CD4-positive, alpha-beta T cell treated with Interferon alpha-2 for 1 hour (primary cell): ENCODE results near the gene FBXL19.
"Not testable (repeated sequence)": the region's sequence is repeated elsewhere in the genome, so short reads cannot be mapped to it uniquely, and the experiment has no call there.

ENCODE experiments used
- DNase-seq, 2 donors: peaks; one replicate each; pipeline ENCODE4 v3.0.0-alpha.2; 2020 to 2022

The FBXL19 gene

DNA sequence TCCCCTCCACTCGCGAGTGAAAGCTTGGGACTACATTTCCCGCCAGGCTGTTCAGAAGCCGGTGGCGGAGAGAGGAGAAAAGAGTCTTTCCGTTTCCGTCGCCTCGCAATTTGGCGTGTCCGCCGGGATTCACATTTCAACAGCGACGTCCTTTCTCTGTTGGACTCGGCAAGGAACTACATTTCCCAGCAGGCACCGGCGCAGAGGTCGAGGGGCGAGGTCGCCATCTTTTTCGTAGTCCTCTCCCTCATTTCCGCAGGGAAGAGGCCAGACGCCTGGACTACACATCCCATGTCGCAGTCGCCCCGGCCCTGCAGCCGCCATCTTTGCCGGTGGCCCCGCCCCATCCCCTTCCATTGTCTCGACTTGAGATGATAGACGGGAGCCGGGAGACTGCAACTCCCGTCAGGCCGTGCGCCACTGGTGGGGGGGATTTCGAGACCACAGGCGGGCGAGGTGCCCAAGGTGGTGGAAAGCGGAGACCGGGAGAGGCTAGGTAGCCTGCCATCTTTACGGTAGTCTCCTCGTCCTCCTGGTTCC is 882 bp upstream of the FBXL19 start:
- DNase-seq = peak; percentile 100

DNA sequence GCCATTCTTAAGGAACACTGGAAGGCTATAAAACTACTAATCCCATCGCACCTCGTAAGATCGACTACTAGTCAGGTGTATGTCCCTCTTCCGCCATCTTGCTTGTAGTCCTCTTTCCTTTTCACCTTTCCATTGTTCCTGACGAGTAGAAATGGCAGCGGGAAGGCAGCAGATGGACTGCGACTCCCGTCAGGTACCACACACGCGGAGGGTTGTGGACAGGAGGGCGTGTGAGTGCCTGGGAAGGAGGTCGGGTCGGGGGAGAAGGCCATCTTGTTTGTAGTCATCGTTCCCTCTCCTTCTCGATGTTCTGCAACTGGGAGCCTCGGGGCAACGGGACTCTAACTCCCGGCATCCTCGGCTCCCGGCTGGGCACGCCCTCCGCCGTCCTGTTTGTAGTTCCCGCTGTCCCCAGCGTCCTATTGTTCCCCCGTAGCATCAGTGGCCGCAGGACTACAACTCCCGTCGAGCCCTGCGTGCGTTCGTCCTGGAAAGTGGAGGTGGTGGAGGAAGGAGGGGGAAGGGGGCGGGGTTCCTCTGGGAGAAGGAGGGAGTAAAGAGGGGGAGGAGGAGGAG is 324 bp upstream of the FBXL19 start:
- DNase-seq = peak; percentile 97 to 98

DNA sequence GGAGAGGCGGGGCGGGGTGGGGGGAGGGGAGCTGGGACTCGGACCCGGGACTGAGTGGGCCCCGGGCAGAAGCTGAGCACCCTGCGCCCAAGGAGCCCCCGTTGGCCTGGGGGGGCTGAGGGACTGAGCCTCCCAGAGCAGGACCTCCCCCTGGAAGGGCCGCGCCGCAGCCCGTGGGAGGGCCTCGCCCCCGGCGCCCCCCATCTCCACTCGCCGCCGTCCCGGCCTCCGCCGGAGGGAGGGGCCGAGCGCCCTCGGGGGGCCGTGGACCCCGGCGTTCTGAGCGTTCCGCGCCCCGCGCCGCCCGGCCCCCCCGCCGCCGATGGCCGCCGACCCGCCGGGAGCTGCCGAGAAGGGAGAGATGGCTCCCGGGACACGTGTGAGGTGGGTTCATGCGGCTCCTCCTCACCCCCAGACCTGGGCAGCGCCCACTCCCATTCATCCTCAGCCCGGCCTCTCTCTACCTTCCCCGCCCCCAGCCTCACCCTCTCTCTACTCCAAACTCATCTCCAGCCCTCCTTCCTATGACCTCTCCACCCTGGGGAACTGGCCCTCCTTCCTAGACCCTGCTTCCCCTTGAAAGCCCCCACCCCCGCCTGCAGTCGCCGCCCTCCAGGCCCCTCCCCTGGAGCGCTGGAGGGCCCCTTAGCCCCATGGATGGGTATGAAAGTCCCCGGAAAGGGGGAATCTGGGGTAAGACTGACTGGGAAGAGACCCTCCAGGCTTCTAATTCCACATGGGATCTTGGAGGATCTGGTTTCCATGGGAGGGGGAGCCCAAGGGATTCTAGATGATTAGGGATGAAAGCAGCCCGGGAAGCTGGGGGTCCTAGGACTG is 922 bp downstream of the FBXL19 start:
- no peak for DNase-seq

DNA sequence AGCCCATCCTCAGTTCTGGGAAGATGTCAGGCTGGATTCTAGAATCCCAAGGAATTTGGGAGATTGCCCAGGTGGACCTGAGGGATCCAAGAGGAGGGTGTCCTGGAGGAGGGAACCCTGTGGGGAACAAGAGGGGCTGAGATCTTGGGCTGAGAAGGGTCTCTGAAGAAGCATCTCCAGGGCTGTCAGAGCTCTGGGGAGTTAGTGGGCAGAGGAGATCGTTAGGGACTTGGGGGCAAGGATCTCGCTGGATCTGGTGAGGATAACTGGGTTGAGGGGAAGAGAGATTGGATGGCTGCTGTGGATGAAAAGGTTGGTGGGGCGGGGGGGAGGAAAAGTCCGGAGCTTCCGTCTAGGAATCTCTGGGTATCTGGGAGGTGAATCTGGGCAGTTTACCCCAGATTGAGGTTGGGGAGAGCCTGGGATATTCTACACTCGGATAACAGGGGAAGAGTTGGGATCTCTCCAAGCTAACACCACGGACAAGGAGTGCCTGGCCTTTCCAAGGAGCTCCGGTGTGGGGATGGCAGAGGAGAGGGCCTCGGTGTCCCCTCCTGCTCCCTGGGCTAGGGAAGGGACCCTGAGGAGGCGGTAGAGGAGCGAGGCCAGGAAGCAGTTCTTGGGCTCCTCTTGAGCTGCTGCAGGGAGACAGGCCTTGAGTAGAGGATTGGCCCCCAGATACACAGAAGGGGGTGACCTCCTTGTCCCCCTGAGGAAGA is 1.7 kb downstream of the FBXL19 start:
- DNase-seq = no peak

DNA sequence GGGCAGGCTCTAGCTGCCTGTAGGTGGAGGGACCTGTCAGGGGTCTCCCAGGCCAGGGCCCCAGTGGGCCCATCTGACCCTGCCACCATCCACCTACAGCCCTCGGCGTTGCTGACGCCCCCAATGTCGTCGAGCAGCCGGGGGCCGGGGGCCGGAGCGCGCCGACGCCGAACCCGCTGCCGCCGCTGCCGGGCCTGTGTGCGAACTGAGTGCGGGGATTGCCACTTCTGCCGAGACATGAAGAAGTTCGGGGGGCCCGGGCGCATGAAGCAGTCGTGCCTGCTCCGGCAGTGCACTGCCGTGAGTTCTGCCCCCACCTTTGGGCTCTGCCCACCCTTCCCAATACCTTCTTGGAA is 2.2 kb downstream of the FBXL19 start:
- no peak for DNase-seq

DNA sequence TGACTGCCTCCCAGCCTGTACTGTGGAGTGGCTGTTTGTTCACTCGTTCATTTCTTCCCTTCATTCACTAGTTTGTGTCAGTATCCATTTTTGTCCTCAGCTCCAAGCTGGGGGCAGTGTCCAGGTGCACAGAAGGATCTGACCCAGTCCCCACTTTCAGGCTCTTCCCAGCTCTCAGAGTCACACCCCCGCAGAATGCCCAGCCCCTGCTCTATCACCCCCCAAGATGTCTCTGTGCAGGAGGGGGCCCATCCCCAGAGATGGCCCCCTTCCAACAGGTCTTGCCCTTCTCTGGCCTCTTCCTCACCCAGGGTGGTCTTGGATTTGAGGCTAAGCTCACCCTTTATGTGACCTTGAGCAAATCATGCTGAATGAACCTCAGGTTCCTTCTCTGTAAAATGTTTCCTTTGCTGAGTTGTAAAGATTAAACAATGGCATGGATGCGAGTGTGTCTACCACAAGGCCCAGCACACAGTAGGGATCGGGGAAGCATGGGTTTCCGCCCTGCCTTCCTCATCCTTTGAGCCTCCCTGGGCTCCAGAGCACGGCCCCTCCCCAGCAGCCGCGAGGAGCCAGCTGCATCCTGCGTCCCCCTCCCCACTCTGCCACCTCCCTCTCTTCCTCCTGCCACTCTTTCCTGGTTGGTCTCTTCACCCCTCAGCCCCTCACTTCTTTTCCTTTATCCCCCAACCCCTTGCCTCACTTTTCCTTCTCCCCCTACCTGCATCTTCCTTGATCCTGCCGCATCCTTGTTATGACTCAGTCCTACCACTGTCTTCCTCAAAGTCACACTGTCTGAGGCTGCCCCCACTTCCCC is 2.8 kb downstream of the FBXL19 start:
- DNase-seq = no peak

DNA sequence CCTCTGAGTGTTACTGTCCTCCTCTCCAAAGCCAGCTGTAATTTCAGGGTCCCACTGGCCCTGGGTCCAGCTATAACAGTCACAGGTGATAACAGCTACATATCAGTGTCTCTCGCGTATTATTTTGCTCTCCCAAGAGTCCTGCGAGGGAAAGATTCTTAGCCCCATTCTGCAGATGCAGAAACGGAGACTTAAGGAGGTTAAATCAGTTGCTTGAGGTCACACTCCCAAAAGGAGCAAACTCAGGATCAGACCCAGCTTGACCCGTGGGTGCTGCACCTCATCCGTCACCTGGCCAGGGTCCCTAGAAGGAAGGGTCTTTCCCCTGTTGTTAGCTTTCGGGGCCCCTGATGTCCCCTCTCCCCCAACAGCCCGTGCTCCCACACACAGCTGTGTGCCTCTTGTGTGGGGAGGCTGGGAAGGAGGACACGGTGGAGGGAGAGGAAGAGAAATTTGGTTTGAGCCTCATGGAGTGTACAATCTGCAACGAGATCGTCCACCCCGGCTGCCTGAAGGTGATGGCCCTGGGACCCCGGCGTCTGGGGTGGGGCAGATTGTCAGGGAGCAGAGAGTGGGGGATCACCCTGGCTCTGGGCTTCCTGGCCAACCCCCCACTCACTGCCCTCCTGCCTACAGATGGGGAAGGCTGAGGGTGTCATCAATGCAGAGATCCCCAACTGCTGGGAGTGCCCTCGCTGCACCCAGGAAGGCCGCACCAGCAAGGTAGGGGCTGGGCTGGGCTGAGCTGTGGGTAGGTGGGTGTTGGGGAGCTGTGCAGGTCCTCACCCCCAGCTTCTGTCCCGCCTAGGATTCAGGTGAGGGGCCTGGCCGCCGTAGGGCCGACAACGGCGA is 3.8 kb downstream of the FBXL19 start:
- DNase-seq = no peak

DNA sequence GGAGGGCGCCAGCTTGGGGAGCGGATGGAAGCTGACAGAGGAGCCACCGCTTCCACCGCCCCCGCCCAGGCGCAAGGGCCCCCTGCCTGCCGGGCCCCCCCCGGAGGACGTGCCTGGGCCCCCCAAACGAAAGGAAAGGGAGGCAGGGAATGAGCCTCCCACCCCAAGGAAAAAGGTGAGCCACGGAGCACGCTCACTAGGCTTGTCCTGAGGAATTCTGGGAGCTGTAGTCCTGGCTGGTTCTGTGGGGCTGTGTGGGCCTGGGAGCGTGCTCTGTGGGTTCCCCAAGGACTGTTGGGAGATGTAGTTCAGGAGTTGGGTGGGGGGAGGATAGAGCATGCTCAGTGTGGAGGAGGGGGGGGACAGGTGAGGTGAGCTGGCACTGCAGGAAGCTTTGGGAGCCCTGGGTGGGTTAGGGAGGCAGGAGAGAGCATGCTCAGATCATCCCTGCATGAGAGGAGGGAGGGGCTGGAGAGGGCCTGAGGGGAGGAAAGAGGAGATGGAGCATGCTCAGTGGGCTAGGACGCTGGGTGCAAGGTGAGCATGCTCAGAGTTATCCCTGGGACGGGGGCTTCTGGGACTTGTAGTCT is 4.5 kb downstream of the FBXL19 start:
- DNase-seq = peak; percentile 46 to 59

DNA sequence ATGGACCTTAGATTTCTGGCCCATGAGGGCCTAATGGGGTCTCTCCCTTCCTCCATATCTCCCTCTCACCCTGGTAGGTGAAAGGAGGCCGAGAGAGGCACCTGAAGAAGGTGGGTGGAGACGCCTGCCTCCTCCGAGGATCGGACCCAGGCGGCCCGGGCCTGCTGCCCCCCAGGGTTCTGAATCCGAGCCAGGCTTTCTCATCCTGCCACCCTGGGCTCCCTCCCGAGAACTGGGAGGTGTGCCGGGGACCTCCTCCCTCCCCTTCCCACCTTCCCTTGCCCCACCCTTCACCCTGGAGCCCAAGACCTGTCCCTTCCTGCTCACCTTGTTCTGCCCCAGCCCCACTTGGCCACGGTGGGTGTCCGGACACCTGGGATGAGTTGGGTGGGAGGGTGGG is 5.0 kb downstream of the FBXL19 start:
- DNase-seq = no peak

DNA sequence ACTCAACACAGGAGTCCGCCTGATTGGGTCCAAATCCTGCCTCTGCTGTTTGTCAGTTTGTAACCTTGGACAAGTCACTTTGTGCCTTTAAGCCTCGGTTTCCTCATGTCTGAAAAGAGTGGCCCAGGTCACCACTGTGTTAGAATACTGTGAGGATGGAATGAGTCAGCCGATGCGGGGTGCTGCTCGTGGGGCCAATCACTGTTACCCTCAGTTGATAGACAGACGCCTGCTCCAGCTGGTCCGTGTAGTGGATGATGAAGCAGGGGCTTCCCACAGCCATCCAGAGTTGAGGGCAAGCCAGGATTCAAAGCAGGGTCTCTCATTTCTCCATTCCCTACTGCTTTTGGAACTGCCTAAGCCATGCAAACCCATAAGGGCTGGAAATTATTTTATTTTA is 5.8 kb downstream of the FBXL19 start:
- no peak for DNase-seq

DNA sequence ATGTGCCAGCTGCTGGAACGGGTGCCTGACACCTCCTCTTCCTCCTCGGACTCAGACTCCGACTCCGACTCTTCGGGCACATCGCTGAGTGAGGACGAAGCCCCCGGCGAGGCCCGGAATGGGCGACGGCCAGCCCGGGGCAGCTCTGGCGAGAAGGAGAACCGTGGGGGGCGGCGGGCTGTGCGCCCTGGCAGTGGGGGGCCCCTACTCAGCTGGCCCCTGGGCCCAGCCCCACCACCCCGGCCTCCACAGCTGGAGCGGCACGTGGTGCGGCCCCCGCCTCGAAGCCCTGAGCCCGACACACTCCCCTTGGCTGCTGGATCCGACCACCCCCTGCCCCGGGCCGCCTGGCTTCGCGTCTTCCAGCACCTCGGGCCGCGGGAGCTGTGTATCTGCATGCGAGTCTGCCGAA is 6.8 kb downstream of the FBXL19 start:
- no peak for DNase-seq

DNA sequence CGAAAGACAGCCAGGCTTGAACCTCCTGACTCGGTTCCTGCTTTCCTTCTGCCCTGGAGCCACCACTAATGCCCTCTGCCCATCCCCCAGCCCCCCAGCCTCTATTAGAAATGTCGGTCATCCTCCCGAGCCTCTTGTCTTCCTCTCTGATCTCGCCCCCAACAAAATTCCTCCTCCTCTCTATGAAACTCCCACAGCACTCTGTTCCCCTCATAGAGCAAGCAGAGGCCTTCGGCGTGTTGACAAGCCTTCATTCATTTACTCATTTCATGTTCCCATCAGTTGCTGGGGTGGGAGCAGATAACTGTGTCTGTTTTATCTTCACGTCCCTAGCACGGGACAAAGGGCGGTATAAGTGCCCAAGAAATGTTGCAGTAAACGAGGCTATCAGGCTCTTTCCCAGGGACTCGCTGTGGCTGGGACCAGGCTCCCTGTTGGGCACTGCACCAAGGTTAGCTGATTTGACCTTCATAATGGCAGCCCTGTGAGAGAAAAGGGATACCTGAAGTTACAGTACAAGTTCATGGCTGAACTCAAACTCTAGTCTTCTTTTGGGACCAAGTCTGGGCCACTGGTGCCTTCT is 7.8 kb downstream of the FBXL19 start:
- DNase-seq = no peak

DNA sequence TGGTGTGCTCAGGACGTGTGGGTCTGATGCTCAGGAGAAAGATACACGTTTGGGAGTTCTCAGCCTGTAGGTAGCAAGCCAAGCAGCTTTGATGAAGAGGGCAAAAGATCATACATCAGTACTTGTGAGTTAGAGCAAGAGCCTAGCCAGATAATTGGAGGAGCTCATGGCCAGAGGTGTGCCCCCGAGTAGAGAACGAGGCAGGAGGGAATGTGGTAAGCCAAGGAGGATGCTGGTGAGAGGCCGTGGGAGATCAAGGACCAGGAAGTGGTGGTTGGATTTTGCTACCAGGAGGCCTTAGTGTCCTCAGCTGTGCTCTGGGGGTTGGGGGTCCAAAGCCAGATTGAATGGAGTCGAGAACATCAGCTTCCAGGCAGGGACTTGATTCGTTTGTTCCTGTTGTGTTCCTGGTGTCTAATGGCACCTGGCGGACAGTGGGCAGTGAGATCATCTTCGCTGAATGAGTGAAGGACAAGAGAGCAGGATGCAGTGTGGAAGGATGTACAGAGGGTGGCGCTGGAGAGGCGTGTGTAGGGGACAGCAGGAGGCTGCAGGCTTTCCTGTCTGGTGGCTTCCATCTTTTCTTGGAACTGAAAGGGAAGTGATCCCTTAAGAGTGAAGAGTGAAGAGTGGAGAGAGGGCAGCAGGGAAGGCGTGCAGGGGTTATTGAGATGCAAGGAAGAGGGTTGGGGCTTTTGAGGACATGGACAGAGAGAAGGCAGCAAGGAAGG is 11.6 kb downstream of the FBXL19 start:
- peak in 1 of 2 donors; percentile 33 for DNase-seq

DNA sequence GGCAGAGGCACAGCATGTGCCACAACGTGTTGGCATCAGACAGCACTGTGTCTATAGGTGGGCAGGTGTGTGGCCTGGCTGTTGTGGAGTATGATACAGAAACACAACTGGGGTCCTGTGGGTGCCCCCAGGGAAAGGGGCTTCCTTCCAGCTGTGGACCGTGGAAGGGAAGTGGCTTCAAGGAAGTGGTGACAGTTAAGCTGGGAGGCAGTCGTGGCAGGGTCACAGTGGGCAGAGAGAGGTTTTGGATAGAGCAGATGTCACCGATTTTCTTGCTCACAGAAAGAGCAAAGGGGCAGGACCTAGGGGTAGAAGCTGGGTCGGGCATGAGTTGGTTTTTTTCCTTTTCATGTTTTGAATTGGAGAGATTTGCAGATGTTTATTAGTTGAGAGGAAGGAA is 14.3 kb downstream of the FBXL19 start:
- no peak for DNase-seq

DNA sequence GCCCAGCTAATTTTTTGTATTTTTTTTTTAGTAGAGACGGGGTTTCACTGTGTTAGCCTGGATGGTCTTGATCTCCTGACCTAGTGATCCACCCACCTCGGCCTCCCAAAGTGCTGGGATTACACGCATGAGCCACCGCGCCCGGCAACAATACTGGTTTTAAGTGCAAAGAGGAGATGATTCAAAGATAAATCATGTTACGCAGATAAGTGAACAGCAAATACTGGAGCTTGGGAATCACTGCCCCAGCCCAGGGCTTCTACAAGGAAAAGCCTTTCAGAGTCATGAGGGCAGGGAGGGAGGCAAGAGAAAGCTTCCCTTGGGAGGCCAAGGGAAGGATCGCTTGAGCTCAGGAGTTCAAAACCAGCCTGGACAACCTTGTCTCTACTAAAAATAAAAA is 16.2 kb downstream of the FBXL19 start:
- DNase-seq = not testable (repeated sequence)

DNA sequence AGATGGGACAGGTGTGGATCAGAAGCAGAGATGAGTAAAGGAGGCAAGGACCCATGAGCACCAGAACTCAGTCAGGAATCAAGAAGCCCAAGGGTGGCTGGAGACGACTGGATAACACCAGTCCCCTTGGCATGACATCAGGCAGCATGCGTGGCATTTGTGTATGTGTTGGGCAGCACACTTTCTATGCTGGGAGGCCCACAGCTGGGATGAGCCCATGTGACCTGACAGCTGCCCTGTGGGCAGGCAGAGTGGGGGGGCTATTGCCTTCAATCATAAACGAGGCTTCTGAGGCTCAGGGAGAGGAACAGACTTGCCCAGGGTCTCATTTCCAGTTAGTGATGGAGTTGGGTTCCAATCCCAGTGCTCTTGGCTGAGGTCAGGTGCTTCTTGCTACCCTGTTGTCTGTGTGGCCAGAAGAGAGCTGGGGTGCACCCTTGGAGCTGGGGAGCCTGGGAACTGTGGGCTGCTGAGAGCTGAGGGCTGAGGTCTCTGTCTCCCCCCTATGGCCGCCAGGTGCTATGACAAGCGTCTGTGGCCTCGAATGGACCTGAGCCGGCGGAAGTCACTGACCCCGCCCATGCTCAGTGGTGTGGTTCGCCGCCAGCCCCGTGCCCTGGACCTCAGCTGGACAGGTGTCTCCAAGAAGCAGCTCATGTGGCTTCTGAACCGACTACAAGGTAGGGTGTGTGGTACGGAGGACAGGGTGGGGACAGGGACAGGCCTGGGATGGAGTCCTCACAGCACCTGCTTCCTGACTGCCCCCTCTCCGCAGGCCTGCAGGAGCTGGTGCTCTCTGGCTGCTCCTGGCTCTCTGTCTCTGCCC is 18.4 kb downstream of the FBXL19 start:
- peak; percentile 74 to 78 for DNase-seq

DNA sequence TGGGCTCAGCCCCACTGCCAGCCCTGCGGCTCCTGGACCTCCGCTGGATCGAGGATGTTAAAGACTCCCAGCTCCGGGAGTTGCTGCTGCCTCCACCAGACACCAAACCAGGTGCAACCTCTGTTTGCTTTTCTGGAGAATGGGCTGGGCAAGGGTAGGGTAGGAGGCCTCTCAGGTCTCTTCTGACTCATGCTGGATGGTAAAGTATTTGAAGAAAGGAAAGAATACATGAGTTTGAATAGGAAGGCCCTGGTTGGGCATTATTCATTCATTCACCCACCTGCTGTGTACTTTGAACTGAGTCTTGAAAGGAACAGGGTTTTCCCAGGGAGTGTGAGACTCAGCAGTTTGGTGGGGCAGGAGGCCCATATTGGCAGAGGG is 19.0 kb downstream of the FBXL19 start:
- DNase-seq = no peak

DNA sequence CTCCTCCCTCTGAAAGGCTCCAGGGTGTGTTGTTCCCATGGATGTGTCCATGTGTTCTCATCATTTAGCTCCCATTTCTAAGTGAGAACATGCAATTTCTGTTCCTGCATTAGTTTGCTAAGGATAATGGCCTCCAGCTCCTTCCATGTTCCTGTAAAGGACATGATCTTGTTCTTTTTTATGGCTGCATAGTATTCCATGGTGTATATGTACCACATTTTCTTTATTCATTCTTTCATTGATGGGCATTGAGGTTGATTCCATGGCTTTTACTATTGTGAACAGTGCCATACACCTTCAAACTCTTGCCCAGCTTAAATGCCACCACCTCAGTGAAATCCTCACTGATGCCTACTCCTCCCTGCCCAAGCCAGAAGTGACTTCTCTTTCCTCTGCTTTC is 21.0 kb downstream of the FBXL19 start:
- DNase-seq = no peak
